ENCODE results near the gene MGAT5B.

The MGAT5B gene

DNA sequence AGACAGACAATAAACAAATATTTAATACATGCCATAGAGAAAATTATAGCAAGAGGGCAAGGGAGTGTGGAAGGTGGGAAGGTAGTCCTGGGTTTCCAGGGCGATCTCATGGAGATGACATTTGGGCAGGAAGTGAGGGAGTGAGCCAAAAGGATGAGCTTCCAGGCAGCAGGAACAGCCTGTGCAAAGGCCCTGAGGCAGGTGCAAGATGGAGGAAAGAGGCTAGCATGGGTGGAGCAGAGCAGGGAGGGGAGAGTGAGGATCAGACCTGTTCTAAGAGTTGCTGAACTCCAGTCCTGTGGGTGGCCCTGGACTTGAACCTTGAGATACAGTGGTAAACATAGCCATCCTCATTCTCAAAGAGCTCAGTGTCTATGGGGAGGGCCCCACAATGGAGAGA is 94.7 kb downstream of the MGAT5B start:
- H3F3A ChIP-seq (ENCODE audit: insufficient read depth, low read length) = no peaks in the 10 kb centered on the region
- no peak overlapping the region for H2AFZ ChIP-seq (ENCODE audit: low read length)
- no peak overlapping the region for H3K4me2 ChIP-seq (ENCODE audit: low read depth, low read length)
- H4K20me1 ChIP-seq (ENCODE audit: insufficient read depth, low read length) = no peaks in the 10 kb centered on the region
- no peaks in the 10 kb centered on the region for H3K9me2 ChIP-seq (replicated peaks; ENCODE audit: insufficient read depth, low read length)
- peaks cover 39% of the 10 kb centered on the region for H3K27me3 ChIP-seq (replicated peaks; ENCODE audit: insufficient read depth, low read length)
- DNase-seq = no peak
- H3K9me3 ChIP-seq (replicated peaks; ENCODE audit: insufficient read depth, low read length) = no peaks in the 10 kb centered on the region
- H3K79me2 ChIP-seq (ENCODE audit: low read length) = no peaks in the 10 kb centered on the region
- no peak overlapping the region for H3K4me3 ChIP-seq (ENCODE audit: low read length)
- H3K4me1 ChIP-seq (ENCODE audit: low read length) = no peaks in the 10 kb centered on the region
- no peak overlapping the region for H3K27ac ChIP-seq (ENCODE audit: low read length)
- H3K9ac ChIP-seq (ENCODE audit: low read length) = no peak overlapping the region
- no peaks in the 10 kb centered on the region for H3K36me3 ChIP-seq (replicated peaks; ENCODE audit: insufficient read depth, low read length)
- TF ChIP-seq EZH2 (optimal IDR thresholded peaks at IDR 0.05; ENCODE audit: low read depth, low read length) (no peak), EZH2phosphoT487 (IDR thresholded peaks at IDR 0.05; ENCODE audit: low read length) (no peak)
- TF ChIP-seq, protein P1, sequence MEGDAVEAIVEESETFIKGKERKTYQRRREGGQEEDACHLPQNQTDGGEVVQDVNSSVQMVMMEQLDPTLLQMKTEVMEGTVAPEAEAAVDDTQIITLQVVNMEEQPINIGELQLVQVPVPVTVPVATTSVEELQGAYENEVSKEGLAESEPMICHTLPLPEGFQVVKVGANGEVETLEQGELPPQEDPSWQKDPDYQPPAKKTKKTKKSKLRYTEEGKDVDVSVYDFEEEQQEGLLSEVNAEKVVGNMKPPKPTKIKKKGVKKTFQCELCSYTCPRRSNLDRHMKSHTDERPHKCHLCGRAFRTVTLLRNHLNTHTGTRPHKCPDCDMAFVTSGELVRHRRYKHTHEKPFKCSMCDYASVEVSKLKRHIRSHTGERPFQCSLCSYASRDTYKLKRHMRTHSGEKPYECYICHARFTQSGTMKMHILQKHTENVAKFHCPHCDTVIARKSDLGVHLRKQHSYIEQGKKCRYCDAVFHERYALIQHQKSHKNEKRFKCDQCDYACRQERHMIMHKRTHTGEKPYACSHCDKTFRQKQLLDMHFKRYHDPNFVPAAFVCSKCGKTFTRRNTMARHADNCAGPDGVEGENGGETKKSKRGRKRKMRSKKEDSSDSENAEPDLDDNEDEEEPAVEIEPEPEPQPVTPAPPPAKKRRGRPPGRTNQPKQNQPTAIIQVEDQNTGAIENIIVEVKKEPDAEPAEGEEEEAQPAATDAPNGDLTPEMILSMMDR (IDR thresholded peaks at IDR 0.05; ENCODE audit: low read length) = no peak

DNA sequence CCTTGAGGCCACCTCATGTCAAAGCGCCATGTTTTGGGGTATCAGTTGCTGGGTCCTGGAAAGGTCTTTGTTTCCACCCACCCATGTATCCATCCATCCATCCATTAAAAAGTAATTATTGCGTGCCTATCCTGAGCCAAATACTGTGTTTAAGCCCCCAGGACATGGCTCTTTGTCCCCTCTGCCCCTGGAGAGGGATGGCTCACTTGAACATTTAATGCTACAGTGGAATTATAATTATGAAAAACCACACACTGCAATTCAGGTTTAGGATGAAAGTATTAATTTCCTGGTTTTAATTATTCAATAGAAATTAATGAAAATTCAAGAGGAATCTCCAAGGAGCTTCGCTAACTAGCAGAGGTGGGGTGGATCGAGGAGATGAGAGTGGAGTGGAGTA is 97.8 kb downstream of the MGAT5B start:
- Histone ChIP-seq H3K9ac (ENCODE audit: low read length) (no peak overlapping the region), H3K9me2 (replicated peaks; ENCODE audit: insufficient read depth, low read length) (no peaks in the 10 kb centered on the region), H3K27ac (ENCODE audit: low read length) (no peak overlapping the region), H3K4me3 (ENCODE audit: low read length) (no peak overlapping the region), H3F3A (ENCODE audit: insufficient read depth, low read length) (no peaks in the 10 kb centered on the region), H3K9me3 (replicated peaks; ENCODE audit: insufficient read depth, low read length) (no peaks in the 10 kb centered on the region), H3K36me3 (replicated peaks; ENCODE audit: insufficient read depth, low read length) (no peaks in the 10 kb centered on the region), H3K4me2 (ENCODE audit: low read depth, low read length) (no peak overlapping the region), H3K79me2 (ENCODE audit: low read length) (no peaks in the 10 kb centered on the region), H4K20me1 (ENCODE audit: insufficient read depth, low read length) (no peaks in the 10 kb centered on the region), H2AFZ (ENCODE audit: low read length) (no peak overlapping the region), H3K4me1 (ENCODE audit: low read length) (peaks cover 9% of the 10 kb centered on the region; the same call in 1 of the 2 replicates), H3K27me3 (replicated peaks; ENCODE audit: insufficient read depth, low read length) (peaks cover 47% of the 10 kb centered on the region)
- no peak for DNase-seq
- TF ChIP-seq, protein P1 (IDR thresholded peaks at IDR 0.05; ENCODE audit: low read length) = no peak
- no peak for TF ChIP-seq EZH2phosphoT487 (IDR thresholded peaks at IDR 0.05; ENCODE audit: low read length)
- no peak for TF ChIP-seq EZH2 (optimal IDR thresholded peaks at IDR 0.05; ENCODE audit: low read depth, low read length)

DNA sequence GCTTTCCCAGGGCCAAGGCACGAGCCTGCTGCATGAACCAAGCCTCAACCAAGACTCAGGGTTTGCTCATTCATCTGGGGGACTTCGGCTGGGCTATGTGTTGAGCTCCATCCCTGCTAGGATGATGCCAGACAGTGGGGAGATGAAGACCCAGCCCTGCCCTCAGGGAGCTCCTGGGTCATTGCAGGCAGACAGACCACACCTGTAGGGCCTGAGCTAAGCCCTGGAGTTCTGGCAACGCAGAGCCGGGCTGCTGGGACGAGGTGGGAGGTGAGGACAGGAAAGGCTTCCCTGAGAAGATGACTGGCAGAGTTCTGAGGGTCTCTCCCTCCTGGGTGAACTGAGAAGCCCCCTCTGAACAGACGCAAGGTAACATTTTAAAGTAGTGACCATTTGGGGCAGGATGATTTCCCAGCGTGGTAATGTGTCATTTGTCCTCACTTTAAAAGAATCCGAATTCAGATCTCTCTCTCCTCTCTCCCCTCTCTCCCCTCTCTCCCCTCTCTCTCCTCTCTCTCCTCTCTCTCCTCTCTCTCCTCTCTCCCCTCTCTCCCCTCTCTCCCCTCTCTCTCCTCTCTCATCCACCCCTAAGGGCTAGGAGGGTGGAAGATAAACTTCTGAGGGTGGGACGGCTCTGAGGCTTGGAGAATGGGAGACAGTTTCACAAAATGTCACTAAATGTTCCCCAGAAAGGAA is 98.4 kb downstream of the MGAT5B start:
- Histone ChIP-seq H3K4me1 (ENCODE audit: low read length) (peaks cover 9% of the 10 kb centered on the region; the same call in 1 of the 2 replicates), H3K9ac (ENCODE audit: low read length) (no peak overlapping the region), H3K79me2 (ENCODE audit: low read length) (no peaks in the 10 kb centered on the region), H3K27ac (ENCODE audit: low read length) (no peak overlapping the region), H3K4me3 (ENCODE audit: low read length) (no peak overlapping the region), H3K9me3 (replicated peaks; ENCODE audit: insufficient read depth, low read length) (no peaks in the 10 kb centered on the region), H3F3A (ENCODE audit: insufficient read depth, low read length) (no peaks in the 10 kb centered on the region), H4K20me1 (ENCODE audit: insufficient read depth, low read length) (no peaks in the 10 kb centered on the region), H3K9me2 (replicated peaks; ENCODE audit: insufficient read depth, low read length) (no peaks in the 10 kb centered on the region), H3K27me3 (replicated peaks; ENCODE audit: insufficient read depth, low read length) (peaks cover 52% of the 10 kb centered on the region), H3K36me3 (replicated peaks; ENCODE audit: insufficient read depth, low read length) (no peaks in the 10 kb centered on the region), H3K4me2 (ENCODE audit: low read depth, low read length) (no peak overlapping the region), H2AFZ (ENCODE audit: low read length) (no peak overlapping the region)
- TF ChIP-seq EZH2 (optimal IDR thresholded peaks at IDR 0.05; ENCODE audit: low read depth, low read length) = no peak
- TF ChIP-seq EZH2phosphoT487 (IDR thresholded peaks at IDR 0.05; ENCODE audit: low read length) = no peak
- TF ChIP-seq, protein P1 (IDR thresholded peaks at IDR 0.05; ENCODE audit: low read length) = no peak
- no peak for DNase-seq
